ENCODE measurements around the gene PTK6. TPM values are rescaled to one million over a fixed set of nuclear protein-coding genes. Genes with fewer than 3 reads are reported as not detected.
"Not testable (repeated sequence)": the region's sequence is repeated elsewhere in the genome, so short reads cannot be mapped to it uniquely, and the experiment has no call there.

PTK6 gene
- total RNA-seq, 2 experiments from 2014 or later, result 0.19 to 0.22 TPM

DNA sequence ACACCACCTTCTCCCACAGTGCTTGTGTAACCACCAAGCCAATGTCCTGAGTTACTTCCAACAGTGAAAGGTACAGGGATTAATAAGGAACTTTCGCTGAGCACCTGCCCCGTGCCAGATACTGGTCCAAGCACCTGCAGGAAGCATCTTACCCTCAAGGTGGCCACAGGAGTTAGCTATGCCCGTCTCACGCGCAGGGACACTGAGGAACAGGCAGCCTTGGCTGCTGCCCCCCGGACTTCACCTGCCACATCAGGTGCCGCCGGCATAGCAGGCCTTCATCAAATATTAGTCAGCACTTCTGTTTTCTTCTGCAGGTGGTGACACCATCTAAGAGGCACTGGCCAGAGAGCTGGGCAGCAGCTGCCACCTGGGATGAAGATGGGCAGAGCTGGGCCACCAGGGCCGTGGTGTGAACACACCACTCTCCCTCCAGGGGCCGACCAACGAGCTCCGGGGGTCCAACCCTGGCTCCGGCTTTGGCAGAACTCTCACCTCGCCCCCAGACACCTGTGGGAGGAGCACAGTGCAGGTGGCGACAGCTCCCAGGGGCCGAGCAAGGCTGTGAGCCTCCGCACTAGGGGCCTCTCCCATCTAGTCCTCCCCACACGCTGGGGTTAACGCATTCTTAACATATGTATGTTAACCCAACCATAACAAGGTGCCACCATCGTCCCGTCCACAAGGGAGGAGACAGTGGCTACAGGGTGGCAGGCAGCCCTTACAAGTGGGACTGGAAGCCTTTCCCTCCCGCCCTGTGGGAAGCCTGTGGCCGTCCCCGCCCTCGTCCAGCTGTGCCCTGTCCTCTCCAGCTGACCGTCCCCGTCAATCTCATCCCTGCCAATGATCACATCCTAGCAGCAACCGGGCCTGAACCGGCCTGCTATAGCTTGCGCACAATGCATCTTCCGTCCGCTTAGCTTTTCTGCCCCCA is 19.5 kb downstream of the PTK6 start:
- Mint-ChIP-seq H3K36me3 (ENCODE audit: low read depth) (peaks cover 6% of the 10 kb centered on the region), H3K4me3 (peak overlapping the region; percentile 88), H3K27me3 (peaks cover 10% of the 10 kb centered on the region), H3K27ac (peak overlapping the region; percentile 65), H3K9me3 (peaks cover 4% of the 10 kb centered on the region), H3K4me1 (ENCODE audit: low read depth) (peaks cover 11% of the 10 kb centered on the region)
- intact Hi-C loops (cut with DNase I, micrococcal nuclease), result no loop called here
- POLR2A ChIA-PET, result interaction anchor here (0.5 kb wide), 1 partner anchor 205 kb away, joined by 3 read pairs; no protein-coding TSS in a partner anchor
- TF ChIP-seq, protein P1, sequence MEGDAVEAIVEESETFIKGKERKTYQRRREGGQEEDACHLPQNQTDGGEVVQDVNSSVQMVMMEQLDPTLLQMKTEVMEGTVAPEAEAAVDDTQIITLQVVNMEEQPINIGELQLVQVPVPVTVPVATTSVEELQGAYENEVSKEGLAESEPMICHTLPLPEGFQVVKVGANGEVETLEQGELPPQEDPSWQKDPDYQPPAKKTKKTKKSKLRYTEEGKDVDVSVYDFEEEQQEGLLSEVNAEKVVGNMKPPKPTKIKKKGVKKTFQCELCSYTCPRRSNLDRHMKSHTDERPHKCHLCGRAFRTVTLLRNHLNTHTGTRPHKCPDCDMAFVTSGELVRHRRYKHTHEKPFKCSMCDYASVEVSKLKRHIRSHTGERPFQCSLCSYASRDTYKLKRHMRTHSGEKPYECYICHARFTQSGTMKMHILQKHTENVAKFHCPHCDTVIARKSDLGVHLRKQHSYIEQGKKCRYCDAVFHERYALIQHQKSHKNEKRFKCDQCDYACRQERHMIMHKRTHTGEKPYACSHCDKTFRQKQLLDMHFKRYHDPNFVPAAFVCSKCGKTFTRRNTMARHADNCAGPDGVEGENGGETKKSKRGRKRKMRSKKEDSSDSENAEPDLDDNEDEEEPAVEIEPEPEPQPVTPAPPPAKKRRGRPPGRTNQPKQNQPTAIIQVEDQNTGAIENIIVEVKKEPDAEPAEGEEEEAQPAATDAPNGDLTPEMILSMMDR (IDR thresholded peaks at IDR 0.05), result no peak
- no peak for ATAC-seq (ENCODE audit: poor library complexity)
- H3K27me3 ChIP-seq (ENCODE audit: control insufficient read depth in 1 of 2, insufficient read depth in 2 of 2, low read length in 2 of 2), result no peaks in the 10 kb centered on the region
- H3K4me3 ChIP-seq (ENCODE audit: low read length), result no peak overlapping the region
- H3K36me3 ChIP-seq (ENCODE audit: insufficient read depth, low read length), result peaks cover 12% of the 10 kb centered on the region
- no peak overlapping the region for H3K27ac ChIP-seq (ENCODE audit: low read depth in 1 of 2, low read length in 2 of 2)
- peaks cover 28% of the 10 kb centered on the region for H3K4me1 ChIP-seq (ENCODE audit: insufficient read depth, low read length)
- CTCF ChIA-PET, result interaction anchor here (1.3 kb wide), 1 partner anchor 21 kb away, joined by 4 read pairs; no protein-coding TSS in a partner anchor
- H3K9me3 ChIP-seq (ENCODE audit: control insufficient read depth in 1 of 2, insufficient read depth in 1 of 2, low read length in 2 of 2), result peaks cover 0 to 6% of the 10 kb centered on the region in 2 experiments
- peak in 3 of 14 experiments; percentile 1 to 31 (median 6) for DNase-seq

DNA sequence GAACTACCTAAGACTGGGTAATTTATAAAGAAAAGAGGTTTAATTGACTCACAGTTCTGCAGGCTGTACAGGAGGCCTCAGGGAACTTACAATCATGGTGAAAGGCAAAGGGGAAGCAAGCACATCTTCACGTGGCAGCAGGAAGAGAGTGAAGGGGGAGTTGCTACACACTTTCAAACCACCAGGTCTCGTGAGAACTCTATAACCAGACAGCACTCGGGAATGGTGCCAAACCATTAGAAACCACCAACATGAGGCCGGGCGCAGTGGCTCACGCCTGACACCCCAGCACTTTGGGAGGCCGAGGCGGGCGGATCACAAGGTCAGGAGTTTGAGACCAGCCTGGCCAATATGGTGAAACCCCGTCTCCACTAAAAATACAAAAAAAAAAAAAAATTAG is 22.7 kb downstream of the PTK6 start:
- H3K9me3 ChIP-seq (ENCODE audit: control insufficient read depth in 1 of 2, insufficient read depth in 1 of 2, low read length in 2 of 2); POLR2A ChIA-PET; ATAC-seq (ENCODE audit: poor library complexity); H3K27ac ChIP-seq (ENCODE audit: low read depth in 1 of 2, low read length in 2 of 2); H3K27me3 ChIP-seq (ENCODE audit: control insufficient read depth in 1 of 2, insufficient read depth in 2 of 2, low read length in 2 of 2); H3K36me3 Mint-ChIP-seq (ENCODE audit: low read depth); H3K4me1 ChIP-seq (ENCODE audit: insufficient read depth, low read length); H3K27ac Mint-ChIP-seq; intact Hi-C loops (cut with DNase I, micrococcal nuclease); H3K36me3 ChIP-seq (ENCODE audit: insufficient read depth, low read length); H3K4me3 ChIP-seq (ENCODE audit: low read length); CTCF ChIA-PET; H3K9me3 Mint-ChIP-seq; H3K4me1 Mint-ChIP-seq (ENCODE audit: low read depth): not testable (repeated sequence)
- H3K4me3 Mint-ChIP-seq, result peak overlapping the region; percentile 62
- peak in 1 of 14 experiments; percentile 45 for DNase-seq
- peaks cover 34% of the 10 kb centered on the region for H3K27me3 Mint-ChIP-seq

DNA sequence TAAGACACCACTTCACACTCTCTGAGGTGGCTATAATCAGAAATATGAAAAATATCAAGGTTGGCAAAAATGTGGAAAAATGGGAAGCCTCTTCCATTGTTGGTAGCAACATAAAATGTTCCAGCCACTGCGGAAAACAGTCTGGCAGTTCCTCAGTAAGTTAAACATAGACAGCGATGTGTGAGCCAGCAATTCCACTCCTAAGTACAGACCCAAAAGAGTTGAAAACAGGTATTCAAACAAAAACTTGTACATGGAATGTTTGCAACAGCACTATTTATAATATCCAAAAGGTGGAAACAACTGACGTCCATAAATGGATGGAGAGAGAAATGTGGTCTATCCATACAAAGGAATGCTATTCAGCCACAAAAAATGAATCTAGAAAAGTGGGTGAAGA is 24.0 kb downstream of the PTK6 start:
- Mint-ChIP-seq H3K27me3 (peaks cover 42% of the 10 kb centered on the region), H3K4me1 (ENCODE audit: low read depth) (peaks cover 5% of the 10 kb centered on the region), H3K4me3 (no peak overlapping the region), H3K9me3 (peaks cover 4% of the 10 kb centered on the region), H3K36me3 (ENCODE audit: low read depth) (no peaks in the 10 kb centered on the region), H3K27ac (no peak overlapping the region)
- ChIA-PET POLR2A (no interaction called here), CTCF (no interaction called here)
- peaks cover 0 to 10% of the 10 kb centered on the region in 2 experiments for H3K9me3 ChIP-seq (ENCODE audit: control insufficient read depth in 1 of 2, insufficient read depth in 1 of 2, low read length in 2 of 2)
- no peaks in the 10 kb centered on the region for H3K36me3 ChIP-seq (ENCODE audit: insufficient read depth, low read length)
- intact Hi-C loops (cut with DNase I, micrococcal nuclease), result no loop called here
- H3K4me3 ChIP-seq (ENCODE audit: low read length), result no peak overlapping the region
- peaks cover 3% of the 10 kb centered on the region for H3K4me1 ChIP-seq (ENCODE audit: insufficient read depth, low read length)
- H3K27me3 ChIP-seq (ENCODE audit: control insufficient read depth in 1 of 2, insufficient read depth in 2 of 2, low read length in 2 of 2), result peaks cover 0 to 12% of the 10 kb centered on the region in 2 experiments
- no peak overlapping the region for H3K27ac ChIP-seq (ENCODE audit: low read depth in 1 of 2, low read length in 2 of 2)
- no peak for ATAC-seq (ENCODE audit: poor library complexity)
- DNase-seq, result no peak
- TF ChIP-seq, protein P1 (IDR thresholded peaks at IDR 0.05), result no peak

All from CD4-positive, alpha-beta T cell (primary cell).